ENCODE measurements around the gene GGCX.
"Not testable (repeated sequence)": the region's sequence is repeated elsewhere in the genome, so short reads cannot be mapped to it uniquely, and the experiment has no call there.

GGCX gene

DNA sequence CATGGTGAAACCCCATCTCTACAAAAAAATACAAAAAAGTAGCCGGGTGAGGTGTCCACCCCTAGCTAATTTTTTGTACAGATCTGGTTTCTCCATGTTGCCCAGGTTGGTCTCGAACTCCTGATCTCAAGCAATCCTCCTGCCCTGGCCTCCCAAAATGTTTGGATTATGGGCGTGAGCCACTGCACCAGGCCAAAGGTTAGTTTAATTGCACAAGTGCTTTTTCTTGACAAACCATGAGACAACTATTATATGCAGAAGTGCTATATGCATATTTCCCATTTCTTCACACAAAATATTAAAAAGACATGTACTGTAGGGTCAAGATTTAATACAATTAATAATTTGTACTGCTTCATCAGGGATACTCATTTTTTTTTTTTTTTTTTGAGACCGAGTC, 5.0 kb upstream of the GGCX start:
- TF ChIP-seq, protein P1, sequence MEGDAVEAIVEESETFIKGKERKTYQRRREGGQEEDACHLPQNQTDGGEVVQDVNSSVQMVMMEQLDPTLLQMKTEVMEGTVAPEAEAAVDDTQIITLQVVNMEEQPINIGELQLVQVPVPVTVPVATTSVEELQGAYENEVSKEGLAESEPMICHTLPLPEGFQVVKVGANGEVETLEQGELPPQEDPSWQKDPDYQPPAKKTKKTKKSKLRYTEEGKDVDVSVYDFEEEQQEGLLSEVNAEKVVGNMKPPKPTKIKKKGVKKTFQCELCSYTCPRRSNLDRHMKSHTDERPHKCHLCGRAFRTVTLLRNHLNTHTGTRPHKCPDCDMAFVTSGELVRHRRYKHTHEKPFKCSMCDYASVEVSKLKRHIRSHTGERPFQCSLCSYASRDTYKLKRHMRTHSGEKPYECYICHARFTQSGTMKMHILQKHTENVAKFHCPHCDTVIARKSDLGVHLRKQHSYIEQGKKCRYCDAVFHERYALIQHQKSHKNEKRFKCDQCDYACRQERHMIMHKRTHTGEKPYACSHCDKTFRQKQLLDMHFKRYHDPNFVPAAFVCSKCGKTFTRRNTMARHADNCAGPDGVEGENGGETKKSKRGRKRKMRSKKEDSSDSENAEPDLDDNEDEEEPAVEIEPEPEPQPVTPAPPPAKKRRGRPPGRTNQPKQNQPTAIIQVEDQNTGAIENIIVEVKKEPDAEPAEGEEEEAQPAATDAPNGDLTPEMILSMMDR (IDR thresholded peaks at IDR 0.05; ENCODE audit: control insufficient read depth, extremely low read depth, insufficient read depth), result no peak
- DNase-seq (ENCODE audit: low read depth), result no peak
- no peak overlapping the region for H3K4me3 ChIP-seq (ENCODE audit: low read depth, low read length)

DNA sequence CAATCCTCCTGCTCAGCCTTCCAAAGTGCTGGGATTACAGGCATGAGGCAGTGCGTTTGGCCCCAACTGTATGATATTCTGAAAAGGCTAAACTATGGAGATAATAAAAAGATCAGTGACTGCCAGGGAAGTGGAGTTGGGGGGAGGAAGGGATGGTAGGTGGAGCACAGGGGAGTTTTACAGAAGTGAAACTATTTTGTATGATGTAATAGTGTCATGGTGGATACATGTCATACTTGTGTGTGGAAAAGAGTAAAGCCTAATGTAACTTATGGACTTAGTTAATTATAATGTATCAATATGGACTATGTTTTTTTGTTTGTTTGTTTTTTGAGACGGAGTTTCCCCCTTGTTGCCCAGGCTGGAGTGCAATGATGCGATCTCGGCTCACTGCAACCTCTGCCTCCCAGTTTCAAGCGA, 2.9 kb upstream of the GGCX start:
- DNase-seq (ENCODE audit: low read depth), result no peak
- TF ChIP-seq, protein P1 (IDR thresholded peaks at IDR 0.05; ENCODE audit: control insufficient read depth, extremely low read depth, insufficient read depth), result no peak

DNA sequence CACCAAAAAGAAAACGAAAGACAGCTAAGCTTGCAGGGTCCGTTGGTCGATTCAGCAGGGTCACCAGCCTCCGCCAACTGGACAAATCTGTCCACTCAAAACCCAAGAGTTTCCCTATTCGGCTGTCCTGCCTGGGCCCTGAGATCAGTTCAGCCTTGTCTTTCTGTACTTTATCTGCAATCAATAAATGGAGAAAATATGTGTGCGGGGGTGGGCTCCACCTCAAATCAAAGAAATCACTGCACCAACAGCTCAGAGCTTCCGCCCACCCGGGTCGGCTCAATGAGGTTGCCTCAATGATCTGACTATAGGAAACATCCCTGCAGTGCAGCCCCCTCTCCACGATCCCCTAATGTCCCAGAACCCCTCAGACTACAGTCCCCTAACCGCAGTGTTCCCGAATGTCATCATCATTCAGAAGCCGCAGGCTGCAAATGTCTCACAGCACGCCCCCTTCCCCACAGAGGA, 447 bp downstream of the GGCX start:
- TF ChIP-seq, protein P1 (IDR thresholded peaks at IDR 0.05; ENCODE audit: control insufficient read depth, extremely low read depth, insufficient read depth), result no peak
- peak overlapping the region; percentile 95 for H3K4me3 ChIP-seq (ENCODE audit: low read depth, low read length)
- no peak for DNase-seq (ENCODE audit: low read depth)

More for the DNA sequence above, 2.9 kb upstream of the GGCX start:
- no peak overlapping the region for H3K4me3 ChIP-seq (ENCODE audit: low read depth, low read length)

DNA sequence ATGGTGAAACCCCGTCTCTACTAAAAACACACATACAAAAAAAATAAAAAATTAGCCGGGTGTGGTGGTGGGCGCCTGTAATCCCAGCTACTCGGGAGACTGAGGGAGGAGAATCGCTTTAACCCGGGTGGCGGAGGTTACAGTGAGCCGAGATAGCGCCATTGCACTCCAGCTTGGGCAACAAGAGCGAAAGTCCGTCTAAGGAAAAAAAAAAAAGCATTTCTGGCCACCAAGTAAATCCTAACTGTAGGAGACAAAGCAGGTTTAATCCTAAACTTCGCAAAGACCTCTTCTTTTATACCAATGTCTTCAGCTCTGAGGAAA, 928 bp downstream of the GGCX start:
- H3K4me3 ChIP-seq (ENCODE audit: low read depth, low read length), result peak overlapping the region; percentile 95
- not testable (repeated sequence) for DNase-seq (ENCODE audit: low read depth)

DNA sequence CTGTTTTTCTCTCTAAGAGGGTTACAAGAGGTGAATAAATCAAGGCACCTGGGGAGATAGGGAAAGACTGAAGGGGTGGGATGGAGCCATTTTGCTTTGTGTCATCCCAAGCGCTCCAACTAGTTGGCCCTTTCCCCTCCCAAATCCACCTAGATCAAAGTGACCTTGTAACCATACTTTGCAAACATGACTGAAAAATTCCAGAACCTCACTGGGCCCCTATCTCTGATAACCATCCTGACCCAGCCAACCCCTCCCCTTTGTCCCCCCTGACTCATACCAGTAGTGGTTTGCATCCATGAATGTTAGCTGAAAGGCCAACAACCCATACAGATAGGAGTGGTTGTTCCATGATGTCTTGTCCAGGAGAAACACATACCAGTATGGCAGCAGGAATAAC, 3.1 kb downstream of the GGCX start:
- TF ChIP-seq, protein P1 (IDR thresholded peaks at IDR 0.05; ENCODE audit: control insufficient read depth, extremely low read depth, insufficient read depth), result no peak
- H3K4me3 ChIP-seq (ENCODE audit: low read depth, low read length), result no peak overlapping the region
- no peak for DNase-seq (ENCODE audit: low read depth)

DNA sequence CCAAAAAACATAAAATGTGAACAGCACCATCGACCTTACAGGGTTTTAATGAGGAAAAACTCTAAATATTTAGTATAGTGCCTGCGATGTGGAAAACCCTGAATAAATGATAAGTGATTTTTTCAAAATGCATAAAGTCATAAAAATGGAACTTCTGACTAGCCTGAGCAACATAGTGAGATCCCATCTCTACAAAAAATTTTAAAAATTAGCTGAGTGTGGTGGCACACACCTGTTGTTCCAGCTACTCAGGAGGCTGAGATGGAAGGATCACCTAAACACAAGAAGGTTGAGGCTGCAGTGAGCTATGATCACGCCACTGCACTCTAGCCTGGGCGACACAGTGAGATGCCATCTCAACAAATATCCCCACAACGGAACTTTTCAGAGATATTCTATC, 4.2 kb downstream of the GGCX start:
- TF ChIP-seq, protein P1 (IDR thresholded peaks at IDR 0.05; ENCODE audit: control insufficient read depth, extremely low read depth, insufficient read depth), result no peak
- H3K4me3 ChIP-seq (ENCODE audit: low read depth, low read length), result no peak overlapping the region
- no peak for DNase-seq (ENCODE audit: low read depth)

DNA sequence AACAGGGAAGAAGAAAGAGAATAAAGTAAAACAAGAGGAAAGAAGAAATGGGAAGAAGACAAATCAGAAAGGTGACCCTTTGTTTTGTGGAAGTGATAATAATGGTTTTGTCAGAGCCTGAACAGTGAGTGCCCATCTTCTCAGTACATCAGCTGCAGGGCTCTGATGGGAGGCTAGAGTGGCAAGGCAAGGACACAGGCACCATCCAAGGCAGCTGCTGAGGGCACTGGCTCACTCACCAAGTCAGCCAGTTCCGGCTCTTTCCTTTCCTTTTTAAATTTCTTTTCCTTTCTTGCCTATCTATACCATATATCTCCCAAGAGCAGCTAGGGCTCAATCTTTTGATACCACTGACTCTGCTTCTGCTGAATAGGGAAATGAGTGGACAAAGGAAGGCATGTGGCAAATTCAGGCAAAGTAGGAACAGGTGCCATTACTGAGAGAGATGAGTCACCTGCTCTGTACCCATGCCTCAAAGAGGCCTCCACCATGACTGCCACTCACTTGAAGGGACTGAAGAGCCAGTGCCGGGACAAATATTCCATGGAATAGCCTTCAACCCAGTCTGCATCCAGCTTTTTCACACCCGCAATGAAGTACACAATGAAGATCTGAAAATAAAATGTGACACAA, 6.2 kb downstream of the GGCX start:
- TF ChIP-seq, protein P1 (IDR thresholded peaks at IDR 0.05; ENCODE audit: control insufficient read depth, extremely low read depth, insufficient read depth), result no peak

More for the DNA sequence above, 6.2 kb downstream of the GGCX start:
- H3K4me3 ChIP-seq (ENCODE audit: low read depth, low read length), result no peak overlapping the region
- DNase-seq (ENCODE audit: low read depth), result no peak

All from LNCaP clone FGC (cell line).